ENCODE measurements around the gene ABCA1. TPM values are rescaled to one million over a fixed set of nuclear protein-coding genes. Genes with fewer than 3 reads are reported as not detected.
"Not testable (repeated sequence)": the region's sequence is repeated elsewhere in the genome, so short reads cannot be mapped to it uniquely, and the experiment has no call there.

The ABCA1 gene
- total and polyA plus RNA-seq, 2 of the 13 experiments (the other 11 are each of a cell fraction or from before 2014, with no cell fraction given), result 26.8 to 63.8 TPM

GRCh38 chr9:104977168-104977567 lies 49.2 kb upstream of the ABCA1 start (continued):
- no peak for TF ChIP-seq TIGD3 (CRISPR knock-in tag; IDR thresholded peaks at IDR 0.05; ENCODE audit: borderline replicate concordance)
- no peak for TF ChIP-seq ZNF101 (CRISPR knock-in tag; IDR thresholded peaks at IDR 0.05; ENCODE audit: borderline replicate concordance, low read depth)
- no peak for TF ChIP-seq ZNF407 (CRISPR knock-in tag; IDR thresholded peaks at IDR 0.05; ENCODE audit: not compliant biosample characterization)
- TF ChIP-seq NR1H2 (CRISPR knock-in tag; IDR thresholded peaks at IDR 0.05; ENCODE audit: borderline replicate concordance, low read depth), result no peak
- TF ChIP-seq ZNF333 (CRISPR knock-in tag; IDR thresholded peaks at IDR 0.05; ENCODE audit: borderline replicate concordance), result no peak

- H3K4me2 ChIP-seq (ENCODE audit: low read depth, low read length); H3K36me3 ChIP-seq (replicated peaks in 1 of 2; ENCODE audit: control insufficient read depth in 1 of 2, insufficient read depth in 2 of 2, low read length in 2 of 2); DNase-seq (ENCODE audit: low spot score); H4K20me1 ChIP-seq (ENCODE audit: insufficient read depth, low read length); H3K79me2 ChIP-seq (ENCODE audit: insufficient read depth, low read length); FAIRE-seq; H3K27me3 ChIP-seq (ENCODE audit: control insufficient read depth in 1 of 2, insufficient read depth in 2 of 2, low read length in 2 of 2); BruUV-seq (replicated peaks); in situ Hi-C loops (cut with HindIII; ENCODE audit: extremely low pct_ligation_motif_present, low pct_unique_long_range_greater_than_20kb); H3K9me3 ChIP-seq (ENCODE audit: low read length); CTCF ChIA-PET (ENCODE audit: low intra/inter-chr PET ratio, low total read pairs); H3K9ac ChIP-seq (ENCODE audit: insufficient read depth, low read depth, low read length); H3K27ac ChIP-seq (ENCODE audit: extremely low read length, insufficient read depth, low read length); intact Hi-C loops (cut with micrococcal nuclease; ENCODE audit: unreplicated experiment); H3K4me3 ChIP-seq (replicated peaks in 1 of 3; ENCODE audit: insufficient read depth in 1 of 3, low read depth in 2 of 3, low read length in 3 of 3); H2AFZ ChIP-seq (ENCODE audit: low read length); ATAC-seq: not testable (repeated sequence)
- peaks cover 25% of the 10 kb centered on the region for H3K4me1 ChIP-seq (ENCODE audit: insufficient read depth, low read length)
- 21% methylated on average over 8 of the region's 9 CpGs for WGBS (ENCODE audit: low lambda C conversion rate)
- POLR2A ChIA-PET, result interaction anchor here (0.7 kb wide), 2 partner anchors 42 to 110 kb away, joined by 3 read pairs; no protein-coding TSS in a partner anchor
Observed at GRCh38 chr9:104975966-104976595, 48.1 kb upstream of the ABCA1 start.
